HG02588 (cell line): ENCODE measurements around the gene AMT.
"Not testable (repeated sequence)": the region's sequence is repeated elsewhere in the genome, so short reads cannot be mapped to it uniquely, and the experiment has no call there.

Experiments
- ATAC-seq: cut with Tn5 transposase; IDR thresholded peaks from one replicate; pipeline ENCODE4 v1.9.1; 2021; ENCODE audit warnings: mild to moderate bottlenecking, moderate library complexity; ENCODE audit not compliant: unreplicated experiment

AMT gene

GRCh38 chr3:49391310-49391709, 31.0 kb downstream of the AMT start:
- not testable (repeated sequence) for ATAC-seq

GRCh38 chr3:49389297-49389696, 33.0 kb downstream of the AMT start:
- no peak for ATAC-seq

- ATAC-seq: no peak
Measured at GRCh38 chr3:49388289-49388820, 33.9 kb downstream of the AMT start.

GRCh38 chr3:49387721-49388120, 34.6 kb downstream of the AMT start:
- ATAC-seq: no peak

GRCh38 chr3:49386056-49386756, 36.1 kb downstream of the AMT start:
- no peak for ATAC-seq

- ATAC-seq: no peak
Measured at GRCh38 chr3:49385617-49386016, 36.7 kb downstream of the AMT start.

GRCh38 chr3:49383387-49383786, 38.9 kb downstream of the AMT start:
- ATAC-seq: no peak

GRCh38 chr3:49378249-49378895, 43.9 kb downstream of the AMT start:
- no peak for ATAC-seq

- no peak for ATAC-seq
Measured at GRCh38 chr3:49377483-49377882, 44.8 kb downstream of the AMT start.

- ATAC-seq: no peak
Measured at GRCh38 chr3:49371946-49372345, 50.3 kb downstream of the AMT start.

- ATAC-seq: no peak
Measured at GRCh38 chr3:49370585-49371290, 51.5 kb downstream of the AMT start.
